KMS-11 (cell line): ENCODE data around the gene EML1.

Experiments used
- H2AFZ ChIP-seq: fragments of 200-600 bp; sonication (generic); 2 replicates; pipeline ENCODE4 v1.6.1; 2016; ENCODE audit warnings: antibody characterized with exemption, mixed run types, low read depth
- H3K27ac ChIP-seq: fragments of 200-600 bp; sonication (generic); 2 replicates; pipeline ENCODE4 v1.6.1; 2016; ENCODE audit warnings: mild to moderate bottlenecking, mixed run types
- H3K27me3 ChIP-seq: fragments of 200-600 bp; sonication (generic); 2 replicates; pipeline ENCODE4 v1.6.1; 2017; ENCODE audit warnings: mild to moderate bottlenecking, low read depth, mixed run types, moderate library complexity; ENCODE audit not compliant: insufficient read depth
- H3K36me3 ChIP-seq: fragments of 200-600 bp; sonication (generic); 2 replicates; pipeline ENCODE4 v1.6.1; 2017; ENCODE audit warnings: mild to moderate bottlenecking, mixed run types; ENCODE audit not compliant: insufficient read depth
- H3K4me1 ChIP-seq: fragments of 200-600 bp; sonication (generic); 2 replicates; pipeline ENCODE4 v1.6.1; 2016; ENCODE audit warnings: mild to moderate bottlenecking, low read depth, mixed run types; ENCODE audit not compliant: poor library complexity, severe bottlenecking
- H3K4me2 ChIP-seq: fragments of 200-600 bp; sonication (generic); 2 replicates; pipeline ENCODE4 v1.7.0; 2016; ENCODE audit warnings: mild to moderate bottlenecking, mixed run types
- H3K4me3 ChIP-seq: fragments of 200-600 bp; sonication (generic); IDR thresholded peaks from 2 replicates; pipeline ENCODE4 v1.6.1; 2017; ENCODE audit warnings: low read depth, low read length, mixed read lengths; ENCODE audit not compliant: insufficient read depth
- H3K79me2 ChIP-seq: fragments of 200-600 bp; sonication (generic); 2 replicates; pipeline ENCODE4 v1.6.1; 2016; ENCODE audit warnings: low read depth, mixed run types; ENCODE audit not compliant: insufficient read depth
- H3K9ac ChIP-seq: fragments of 200-600 bp; sonication (generic); 2 replicates; pipeline ENCODE4 v1.6.1; 2016; ENCODE audit warnings: mild to moderate bottlenecking, mixed run types
- H4K20me1 ChIP-seq: fragments of 200-600 bp; sonication (generic); 2 replicates; pipeline ENCODE4 v1.6.1; 2016; ENCODE audit warnings: mild to moderate bottlenecking, mixed run types; ENCODE audit not compliant: insufficient read depth
- TF ChIP-seq, protein P1 (sequence below): fragments of 200-600 bp; sonication (generic); conservative IDR thresholded peaks from 2 replicates; pipeline ENCODE4 v1.6.1; 2017; ENCODE audit warnings: low read depth, mild to moderate bottlenecking, antibody characterized with exemption, low read length, moderate library complexity, mixed read lengths

Gene EML1

GRCh38 chr14:99752486-99753121 lies 40.6 kb upstream of the EML1 start:
- H3K27ac ChIP-seq: no peak overlapping the region
- H3K79me2 ChIP-seq: no peaks in the 10 kb centered on the region
- H3K4me2 ChIP-seq: no peak overlapping the region
- H3K36me3 ChIP-seq: no peaks in the 10 kb centered on the region
- H4K20me1 ChIP-seq: no peaks in the 10 kb centered on the region
- H3K4me3 ChIP-seq: no peak overlapping the region
- TF ChIP-seq, protein P1, sequence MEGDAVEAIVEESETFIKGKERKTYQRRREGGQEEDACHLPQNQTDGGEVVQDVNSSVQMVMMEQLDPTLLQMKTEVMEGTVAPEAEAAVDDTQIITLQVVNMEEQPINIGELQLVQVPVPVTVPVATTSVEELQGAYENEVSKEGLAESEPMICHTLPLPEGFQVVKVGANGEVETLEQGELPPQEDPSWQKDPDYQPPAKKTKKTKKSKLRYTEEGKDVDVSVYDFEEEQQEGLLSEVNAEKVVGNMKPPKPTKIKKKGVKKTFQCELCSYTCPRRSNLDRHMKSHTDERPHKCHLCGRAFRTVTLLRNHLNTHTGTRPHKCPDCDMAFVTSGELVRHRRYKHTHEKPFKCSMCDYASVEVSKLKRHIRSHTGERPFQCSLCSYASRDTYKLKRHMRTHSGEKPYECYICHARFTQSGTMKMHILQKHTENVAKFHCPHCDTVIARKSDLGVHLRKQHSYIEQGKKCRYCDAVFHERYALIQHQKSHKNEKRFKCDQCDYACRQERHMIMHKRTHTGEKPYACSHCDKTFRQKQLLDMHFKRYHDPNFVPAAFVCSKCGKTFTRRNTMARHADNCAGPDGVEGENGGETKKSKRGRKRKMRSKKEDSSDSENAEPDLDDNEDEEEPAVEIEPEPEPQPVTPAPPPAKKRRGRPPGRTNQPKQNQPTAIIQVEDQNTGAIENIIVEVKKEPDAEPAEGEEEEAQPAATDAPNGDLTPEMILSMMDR: no peak
- H2AFZ ChIP-seq: no peak overlapping the region
- no peaks in the 10 kb centered on the region for H3K4me1 ChIP-seq
- H3K9ac ChIP-seq: no peak overlapping the region
- peaks cover 3% of the 10 kb centered on the region; the same call in 1 of the 2 replicates for H3K27me3 ChIP-seq

DNA sequence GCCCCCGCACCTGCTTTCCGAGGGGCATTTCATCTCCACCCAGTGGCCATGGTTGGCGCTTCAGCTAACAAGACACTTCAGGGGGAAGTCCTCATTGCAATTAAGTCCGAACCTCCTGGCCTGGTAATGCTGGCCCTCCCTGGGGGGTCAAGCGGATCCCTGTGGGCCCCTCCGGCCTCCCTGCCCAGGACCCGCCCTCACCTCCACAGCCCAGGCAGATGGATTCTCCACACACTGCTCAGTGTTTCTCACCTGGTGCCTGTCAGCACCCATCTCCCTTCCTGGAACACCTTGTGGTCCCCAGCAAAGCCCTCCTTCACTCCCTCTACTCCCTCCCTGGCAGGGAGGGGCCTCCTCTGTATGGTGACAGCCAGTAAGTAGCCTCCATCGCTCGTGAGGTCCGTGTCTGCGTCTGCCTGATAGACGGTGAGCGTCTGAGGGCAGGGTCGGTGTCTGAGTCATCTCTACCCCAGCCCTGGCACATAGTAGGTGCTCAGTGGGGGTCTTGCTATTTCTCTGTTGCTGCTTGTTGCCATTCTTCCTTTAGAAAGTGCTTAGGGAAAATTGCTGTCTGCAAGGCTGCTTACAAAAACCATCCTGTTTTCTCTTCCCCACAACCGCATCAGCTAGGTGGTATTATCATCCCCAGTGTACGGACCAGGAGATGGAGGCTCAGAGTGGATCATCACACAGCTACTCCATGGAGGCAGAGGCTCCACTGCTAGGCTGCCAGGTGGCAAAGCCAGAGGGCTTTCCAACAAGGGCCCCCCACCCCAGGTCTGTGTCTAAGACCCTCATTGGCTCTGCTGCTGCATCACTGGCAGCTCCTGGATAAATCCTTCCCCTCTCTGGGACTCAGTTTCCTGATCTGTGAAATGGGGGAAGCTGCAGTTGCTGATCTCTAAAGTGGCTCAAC lies 39.7 kb upstream of the EML1 start:
- TF ChIP-seq, protein P1: no peak
- Histone ChIP-seq H3K27ac (no peak overlapping the region), H3K27me3 (peaks cover 3% of the 10 kb centered on the region; the same call in 1 of the 2 replicates), H3K4me2 (no peak overlapping the region), H3K9ac (no peak overlapping the region), H3K4me3 (no peak overlapping the region), H3K36me3 (no peaks in the 10 kb centered on the region), H3K4me1 (no peaks in the 10 kb centered on the region), H2AFZ (no peak overlapping the region), H4K20me1 (no peaks in the 10 kb centered on the region), H3K79me2 (no peaks in the 10 kb centered on the region)

DNA sequence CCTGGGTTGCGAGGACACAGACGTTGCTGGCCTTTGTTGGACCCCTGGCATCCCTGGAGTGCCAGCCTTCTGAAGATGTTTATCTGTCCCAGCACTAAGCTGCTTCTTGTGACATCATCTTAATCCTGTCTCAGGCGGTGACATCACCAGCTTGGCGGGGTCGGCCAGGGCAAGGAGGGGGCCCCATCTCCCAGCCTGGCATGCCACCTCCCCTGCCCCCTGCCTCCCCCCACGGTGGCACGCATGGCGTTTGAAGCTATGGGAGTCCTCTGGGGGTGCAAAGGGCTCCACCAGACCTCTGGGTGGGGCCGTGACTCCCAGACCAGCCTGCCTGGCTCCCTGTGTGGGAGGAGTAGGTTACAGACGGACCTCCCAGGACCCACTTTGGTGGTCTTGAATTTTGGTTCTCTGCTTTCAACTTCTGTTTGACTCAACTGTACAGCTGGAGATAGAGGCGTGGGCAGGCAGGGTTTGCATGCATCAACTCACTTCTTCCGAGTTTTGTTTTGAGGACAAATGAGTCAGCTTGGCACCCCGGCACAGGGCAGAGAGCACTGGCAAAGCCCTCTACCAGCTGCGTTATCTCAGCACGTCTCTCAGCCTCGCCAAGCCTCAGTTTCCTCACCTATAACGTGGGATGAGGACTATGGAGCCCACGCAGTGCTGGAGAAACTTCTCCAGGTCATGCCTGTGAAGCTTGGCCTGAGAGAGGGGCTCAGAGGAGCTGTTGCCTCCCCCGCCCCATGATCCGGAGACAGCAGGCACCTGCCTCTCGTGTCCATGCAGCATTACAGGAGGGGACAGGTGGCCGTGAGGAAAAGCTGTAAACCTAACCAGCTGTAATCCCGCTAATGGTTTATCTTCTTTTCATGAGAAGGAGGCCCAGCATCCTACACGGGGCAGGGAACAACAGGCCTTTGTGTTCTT lies 38.8 kb upstream of the EML1 start:
- H3K4me1 ChIP-seq: no peaks in the 10 kb centered on the region
- H2AFZ ChIP-seq: no peak overlapping the region
- peaks cover 3% of the 10 kb centered on the region; the same call in 1 of the 2 replicates for H3K27me3 ChIP-seq
- no peaks in the 10 kb centered on the region for H3K79me2 ChIP-seq
- H3K36me3 ChIP-seq: no peaks in the 10 kb centered on the region
- H3K4me2 ChIP-seq: no peak overlapping the region
- no peak overlapping the region for H3K4me3 ChIP-seq
- no peak overlapping the region for H3K27ac ChIP-seq
- TF ChIP-seq, protein P1: no peak
- H3K9ac ChIP-seq: no peak overlapping the region
- no peaks in the 10 kb centered on the region for H4K20me1 ChIP-seq

GRCh38 chr14:99755068-99755405 lies 38.2 kb upstream of the EML1 start:
- Histone ChIP-seq H4K20me1 (no peaks in the 10 kb centered on the region), H3K9ac (no peak overlapping the region), H3K27ac (no peak overlapping the region), H3K4me3 (no peak overlapping the region), H2AFZ (no peak overlapping the region), H3K79me2 (no peaks in the 10 kb centered on the region), H3K27me3 (peaks cover 3% of the 10 kb centered on the region; the same call in 1 of the 2 replicates), H3K4me1 (no peaks in the 10 kb centered on the region), H3K4me2 (no peak overlapping the region), H3K36me3 (no peaks in the 10 kb centered on the region)
- TF ChIP-seq, protein P1: no peak
